NB4 (cell line): Measurements from ENCODE around the gene PARP12.

ENCODE experiments used
- MYC ChIP-seq: IDR thresholded peaks from 2 replicates; pipeline ENCODE4 v1.6.1; 2011; ENCODE audit warnings: low read depth, low read length
- POLR2A ChIP-seq: IDR thresholded peaks from 2 replicates; pipeline ENCODE4 v1.6.1; 2011; ENCODE audit warnings: mild to moderate bottlenecking; ENCODE audit not compliant: insufficient read length; ENCODE audit errors: extremely low read depth
- TF ChIP-seq, protein P1 (sequence below): IDR thresholded peaks from one replicate; pipeline ENCODE4 v1.5.1; 2012; ENCODE audit warnings: low read depth, low read length
- TF ChIP-seq, protein P2 (sequence below): IDR thresholded peaks from 2 replicates; pipeline ENCODE4 v1.6.1; 2011; ENCODE audit warnings: low read depth, low read length

DNA sequence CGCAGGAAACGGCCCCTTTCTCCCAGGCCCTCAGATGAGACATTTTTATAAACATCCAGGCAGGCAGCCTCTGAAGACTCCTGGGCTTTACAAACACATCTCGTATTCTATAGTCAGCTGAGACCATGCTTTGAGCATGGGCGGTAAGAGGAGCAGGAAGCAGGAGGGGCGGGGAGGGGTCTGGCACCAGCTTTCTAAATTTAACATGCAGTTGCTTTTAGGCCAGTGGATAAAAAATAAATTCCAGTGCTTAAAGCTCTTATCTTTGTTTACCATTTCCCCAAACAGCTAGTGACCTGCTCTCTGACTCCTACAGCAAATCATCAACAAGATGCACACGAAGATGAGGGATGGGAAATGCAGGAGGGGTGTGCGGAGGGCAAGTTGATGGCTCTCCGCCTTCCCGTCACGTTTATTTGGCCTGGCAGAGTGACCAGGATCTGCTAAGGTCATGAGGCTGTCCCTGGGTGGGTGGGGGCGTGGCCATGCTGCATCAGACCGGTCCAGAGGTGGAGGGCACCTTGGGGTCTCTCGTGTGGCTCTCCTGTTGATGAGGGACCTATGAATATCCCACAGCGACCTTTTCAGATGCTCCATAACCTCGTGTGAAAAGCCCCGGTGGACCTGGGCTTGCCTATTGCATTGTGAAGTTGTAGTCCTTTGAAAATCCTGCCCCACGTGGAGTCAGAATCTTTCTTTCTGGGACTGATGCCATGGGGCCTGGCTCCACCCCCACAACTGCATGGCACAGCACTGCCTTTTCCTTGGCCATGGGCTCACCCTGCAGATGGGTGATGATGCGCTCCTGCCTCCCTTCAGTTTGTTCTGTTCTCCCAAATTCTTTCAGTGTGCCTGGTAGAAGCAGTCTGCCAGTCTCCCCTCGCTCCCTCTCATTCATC, 67.5 kb downstream of the PARP12 start:
- TF ChIP-seq POLR2A (no peak), MYC (no peak)
- TF ChIP-seq, protein P1, sequence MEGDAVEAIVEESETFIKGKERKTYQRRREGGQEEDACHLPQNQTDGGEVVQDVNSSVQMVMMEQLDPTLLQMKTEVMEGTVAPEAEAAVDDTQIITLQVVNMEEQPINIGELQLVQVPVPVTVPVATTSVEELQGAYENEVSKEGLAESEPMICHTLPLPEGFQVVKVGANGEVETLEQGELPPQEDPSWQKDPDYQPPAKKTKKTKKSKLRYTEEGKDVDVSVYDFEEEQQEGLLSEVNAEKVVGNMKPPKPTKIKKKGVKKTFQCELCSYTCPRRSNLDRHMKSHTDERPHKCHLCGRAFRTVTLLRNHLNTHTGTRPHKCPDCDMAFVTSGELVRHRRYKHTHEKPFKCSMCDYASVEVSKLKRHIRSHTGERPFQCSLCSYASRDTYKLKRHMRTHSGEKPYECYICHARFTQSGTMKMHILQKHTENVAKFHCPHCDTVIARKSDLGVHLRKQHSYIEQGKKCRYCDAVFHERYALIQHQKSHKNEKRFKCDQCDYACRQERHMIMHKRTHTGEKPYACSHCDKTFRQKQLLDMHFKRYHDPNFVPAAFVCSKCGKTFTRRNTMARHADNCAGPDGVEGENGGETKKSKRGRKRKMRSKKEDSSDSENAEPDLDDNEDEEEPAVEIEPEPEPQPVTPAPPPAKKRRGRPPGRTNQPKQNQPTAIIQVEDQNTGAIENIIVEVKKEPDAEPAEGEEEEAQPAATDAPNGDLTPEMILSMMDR = no peak
- TF ChIP-seq, protein P2, sequence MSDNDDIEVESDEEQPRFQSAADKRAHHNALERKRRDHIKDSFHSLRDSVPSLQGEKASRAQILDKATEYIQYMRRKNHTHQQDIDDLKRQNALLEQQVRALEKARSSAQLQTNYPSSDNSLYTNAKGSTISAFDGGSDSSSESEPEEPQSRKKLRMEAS = no peak
